ENCODE data around the gene WDR7. TPM values are rescaled to one million over a fixed set of nuclear protein-coding genes. Genes with fewer than 3 reads are reported as not detected.

WDR7 gene
- total and polyA plus RNA-seq, 2 of the 4 experiments (the other 2 are of a cell fraction): 3.7 to 23.3 TPM

DNA sequence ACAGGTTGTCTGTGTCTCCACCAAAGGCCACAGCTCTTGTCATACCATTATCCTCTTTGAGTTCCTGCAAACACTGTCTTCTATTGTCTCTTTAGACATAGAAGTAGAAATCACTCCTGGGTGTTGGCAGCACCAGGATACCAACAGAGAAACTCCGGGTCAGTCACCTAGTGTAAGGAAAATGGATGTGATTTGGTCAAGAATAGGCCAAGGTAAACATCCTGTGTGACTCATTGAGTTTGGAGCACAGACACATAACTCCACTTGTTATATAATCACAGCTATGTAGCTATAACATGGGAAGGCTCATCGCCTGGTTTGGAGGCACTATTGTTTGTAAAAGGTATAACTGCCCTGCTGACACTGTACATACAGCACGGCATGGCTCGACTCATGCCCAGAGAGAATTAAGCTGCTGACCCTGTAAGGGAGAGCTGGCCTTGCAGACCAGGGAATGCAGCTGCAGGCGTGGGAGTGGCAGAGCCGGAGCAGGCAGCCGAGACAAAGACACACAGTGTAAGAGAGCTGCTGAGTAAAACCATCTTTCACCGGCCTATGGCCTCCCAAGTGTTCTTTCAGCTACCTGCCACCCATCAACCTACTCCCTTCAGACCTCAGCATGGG lies 9.3 kb upstream of the WDR7 start:
- Histone ChIP-seq H2BK15ac (ENCODE audit: low read depth, low read length) (peak overlapping the region; percentile 6; the same call in 1 of the 3 replicates), H3K18ac (ENCODE audit: low read depth, low read length) (peak overlapping the region; percentile 13; the same call in 1 of the 2 replicates), H3K36me3 (ENCODE audit: control insufficient read depth, insufficient read depth, low read length) (no peaks in the 10 kb centered on the region), H2AK5ac (ENCODE audit: low read depth, low read length) (peak overlapping the region; percentile 36), H3K4me1 (ENCODE audit: control insufficient read depth, insufficient read depth, low read length) (peaks cover 3% of the 10 kb centered on the region; the same call in 1 of the 2 replicates), H4K91ac (ENCODE audit: insufficient read depth, low read depth, low read length) (peak overlapping the region; percentile 10; the same call in 1 of the 2 replicates), H3K4ac (ENCODE audit: low read depth, low read length) (peak overlapping the region; percentile 59; the same call in 1 of the 2 replicates), H3K14ac (replicated peaks; ENCODE audit: low read depth, low read length) (0 out of 2 replicates have a peak overlapping the region, but pooled peaks have one; percentile 13), H4K8ac (ENCODE audit: low read depth in 2 of 2, low read length in 2 of 2) (0 out of 4 replicates have a peak overlapping the region, but pooled peaks of 1 of the 2 experiments have one; percentile 39), H2BK120ac (ENCODE audit: low read depth, low read length) (peak overlapping the region; percentile 39; the same call in 1 of the 2 replicates), H4K5ac (ENCODE audit: low read depth, low read length) (peak overlapping the region; percentile 32; the same call in 1 of the 2 replicates), H3K9ac (ENCODE audit: low read depth, low read length) (no peak overlapping the region), H2AK9ac (replicated peaks; ENCODE audit: low read depth, low read length, poor library complexity) (no peak overlapping the region), H2BK5ac (ENCODE audit: low read depth, low read length, poor library complexity, severe bottlenecking) (peak overlapping the region; percentile 53), H3K9me3 (ENCODE audit: control insufficient read depth, insufficient read depth, low read length) (no peaks in the 10 kb centered on the region), H3K27ac (ENCODE audit: insufficient read depth, low read length) (no peak overlapping the region), H3K9me1 (ENCODE audit: insufficient read depth, low read length) (no peaks in the 10 kb centered on the region), H2AFZ (replicated peaks; ENCODE audit: low read length, poor library complexity) (peak overlapping the region; percentile 25), H4K20me1 (ENCODE audit: insufficient read depth, low read length) (peaks cover 8% of the 10 kb centered on the region; the same call in 1 of the 2 replicates), H3K4me3 (ENCODE audit: insufficient read depth, low read depth, low read length) (no peak overlapping the region), H3K27me3 (ENCODE audit: control insufficient read depth, insufficient read depth, low read length) (no peaks in the 10 kb centered on the region), H3K23ac (ENCODE audit: low read depth, low read length) (no peak overlapping the region), H3K56ac (ENCODE audit: extremely low read depth, insufficient read depth, low read length) (no peak overlapping the region), H2BK20ac (ENCODE audit: low read depth, low read length) (peak overlapping the region; percentile 60; the same call in 1 of the 2 replicates), H3K4me2 (ENCODE audit: low read depth, low read length) (no peak overlapping the region; the same call in 1 of the 2 replicates), H3K79me1 (ENCODE audit: low read depth in 1 of 2, low read length in 2 of 2) (peaks cover 0 to 9% of the 10 kb centered on the region in 2 experiments; a peak in 2 of 4 replicates)
- CTCF ChIA-PET: interaction anchor here (0.6 kb wide), 1 partner anchor 22 kb away, joined by 3 read pairs; no protein-coding TSS in a partner anchor
- TF ChIP-seq FOS (IDR thresholded peaks at IDR 0.05; ENCODE audit: low read depth, low read length) (peak; percentile 21; the same call in 1 of the 2 replicates), RCOR1 (IDR thresholded peaks at IDR 0.05; ENCODE audit: insufficient replicate concordance, low read length) (no peak)
- POLR2A ChIA-PET (ENCODE audit: unreplicated experiment): no interaction called here
- no TSS peak for BruUV-seq (replicated peaks)
- DNase-seq: peak; percentile 81
- in situ Hi-C loops (cut with MboI; ENCODE audit: low sequenced_read_pairs) (no loop called here), intact Hi-C loops (cut with micrococcal nuclease) (no loop called here), dilution Hi-C loops (cut with HindIII; ENCODE audit: low sequenced_read_pairs, unreplicated experiment) (no loop called here)
- 80% methylated on average over 2 of the region's 8 CpGs; no CpG with 5 or more reads in 1 of the 2 experiments for WGBS, 2 experiments (ENCODE audit: extremely low coverage in 2 of 2, insufficient read length in 1 of 2)
- ATAC-seq (ENCODE audit: low read depth): no peak
